Suprapubic skin (tissue), 3 donors: Measurements from ENCODE around the gene CFAP126.

Source experiments
- CTCF ChIP-seq, 2 donors: fragments of 200-600 bp in 1 of 2; fragments of 450-650 bp in 1 of 2; sonication (generic) in 1 of 2; IDR thresholded peaks; one replicate each; pipeline ENCODE4 v1.5.1; 2016 to 2019; ENCODE audit warnings: antibody characterized with exemption in 2 of 2, mild to moderate bottlenecking in 1 of 2, moderate library complexity in 1 of 2
- POLR2A ChIP-seq, 2 donors: fragments of 450-650 bp; IDR thresholded peaks; one replicate each; pipeline ENCODE4 v1.6.1; 2017; ENCODE audit warnings: antibody characterized with exemption in 2 of 2, mild to moderate bottlenecking in 2 of 2, moderate library complexity in 2 of 2

GRCh38 chr1:161364332-161364731 lies 3.3 kb downstream of the CFAP126 start:
- TF ChIP-seq CTCF (IDR thresholded peaks at IDR 0.05) (no peak), POLR2A (IDR thresholded peaks at IDR 0.05) (no peak)
